K562 (cell line): ENCODE measurements around the gene COL4A2. TPM values are rescaled to one million over a fixed set of nuclear protein-coding genes. Genes with fewer than 3 reads are reported as not detected.

Experiments
- ATAC-seq: fragments of 200-7000 bp; cut with Tn5 transposase; 3 replicates; pipeline ENCODE4 v1.9.1; 2020; ENCODE audit warnings: moderate library complexity
- BruUV-seq: library from RNA; stranded (reverse); fragments of 400-500 nt; replicated peaks from 2 replicates; lab custom pipeline; 2021; lab: Mats Ljungman, UMichigan
- CTCF ChIA-PET: fragments of 300-600 bp; formaldehyde crosslinking; extraction: SDS; loops from one replicate; lab custom pipeline; 2021; ENCODE audit warnings: low intra/inter-chr PET ratio; lab: Yijun Ruan, JAX
- POLR2A ChIA-PET: fragments of 300-600, 350-650 bp; sonication (Branson Sonifier 250); formaldehyde crosslinking; extraction: SDS; loops from one replicate; lab custom pipeline; 2021; ENCODE audit warnings: antibody characterized with exemption, inconsistent platforms; lab: Yijun Ruan, JAX
- DNase-seq, 4 experiments: peaks; one replicate each; pipeline versions ENCODE4 v3.0.0 to v3.0.0-alpha.2; 2011 to 2018; ENCODE audit warnings: low spot score in 3 of 4, mixed read lengths in 3 of 4; ENCODE audit errors: extremely low read depth in 1 of 4
- FAIRE-seq: peaks from 2 replicates; lab custom pipeline; 2011; peaks lifted over from hg19 to GRCh38; lab: Jason Lieb, UNC
- H2AFZ ChIP-seq: 2 replicates; pipeline ENCODE4 v1.6.0; 2011; ENCODE audit warnings: low read depth, low read length, control low read depth, inconsistent platforms
- H3K27ac ChIP-seq: fragments of 200-600 bp; 3 replicates; pipeline ENCODE4 v1.8.0; 2011; ENCODE audit warnings: low read depth, mild to moderate bottlenecking, control low read depth, inconsistent platforms, low read length, moderate library complexity, mixed read lengths; ENCODE audit errors: extremely low read depth
- H3K27me3 ChIP-seq, 2 experiments: fragments of 300-600 bp in 1 of 2; 2 replicates in 1 of 2; 3 replicates in 1 of 2; pipeline versions ENCODE4 v1.6.0 to v1.8.0; 2011; ENCODE audit warnings: inconsistent platforms in 2 of 2, low read length in 2 of 2, mild to moderate bottlenecking in 1 of 2, mixed read lengths in 1 of 2, moderate library complexity in 1 of 2; ENCODE audit not compliant: control insufficient read depth in 2 of 2, insufficient read depth in 2 of 2
- H3K36me3 ChIP-seq: fragments of 300-600 bp; 3 replicates; pipeline ENCODE4 v1.8.0; 2011; ENCODE audit warnings: mild to moderate bottlenecking, low read length, inconsistent platforms; ENCODE audit not compliant: control insufficient read depth, insufficient read depth
- H3K4me1 ChIP-seq, 2 experiments: fragments of 200-600 bp in 1 of 2; replicated peaks in 1 of 2; 2 replicates in 1 of 2; 3 replicates in 1 of 2; pipeline versions ENCODE4 v1.5.1 to v1.8.0; 2011; ENCODE audit warnings: inconsistent platforms in 2 of 2, low read length in 2 of 2, mild to moderate bottlenecking in 1 of 2, mixed read lengths in 1 of 2, moderate library complexity in 1 of 2; ENCODE audit not compliant: control insufficient read depth in 2 of 2, insufficient read depth in 2 of 2
- H3K4me2 ChIP-seq: 2 replicates; pipeline ENCODE4 v1.6.1; 2011; ENCODE audit warnings: low read length, control low read depth, inconsistent platforms, mixed read lengths; ENCODE audit not compliant: insufficient read depth
- H3K4me3 ChIP-seq: fragments of 200-600 bp; sonication (generic), shearing (Covaris generic); 2 replicates; pipeline ENCODE4 v1.5.1; 2016; ENCODE audit warnings: control low read depth, inconsistent platforms
- H3K79me2 ChIP-seq: fragments of 200-600 bp; 3 replicates; pipeline ENCODE4 v1.8.0; 2011; ENCODE audit warnings: low read length, inconsistent platforms; ENCODE audit not compliant: control insufficient read depth, insufficient read depth
- H3K9ac ChIP-seq, 2 experiments: 2 replicates each; pipeline versions ENCODE4 v1.6.0 to v1.6.1; 2011; ENCODE audit warnings: low read depth in 2 of 2, low read length in 2 of 2, control low read depth in 1 of 2, inconsistent platforms in 1 of 2, mild to moderate bottlenecking in 1 of 2, mixed read lengths in 1 of 2; ENCODE audit not compliant: insufficient read depth in 1 of 2
- H3K9me1 ChIP-seq: one replicate; pipeline ENCODE4 v1.6.0; 2011; ENCODE audit warnings: inconsistent platforms, mild to moderate bottlenecking, low read length, moderate library complexity; ENCODE audit not compliant: control insufficient read depth, insufficient read depth
- H3K9me3 ChIP-seq: replicated peaks from 2 replicates; pipeline ENCODE4 v1.5.1; 2011; ENCODE audit warnings: low read depth, low read length, inconsistent platforms; ENCODE audit not compliant: control insufficient read depth, insufficient read depth
- H4K20me1 ChIP-seq: replicated peaks from 2 replicates; pipeline ENCODE4 v1.6.1; 2011; ENCODE audit warnings: low read length, inconsistent platforms, mixed read lengths; ENCODE audit not compliant: control insufficient read depth, insufficient read depth
- RBFOX2 ChIP-seq: fragments of 200-400 bp; formaldehyde crosslinking; IDR thresholded peaks from 2 replicates; pipeline ENCODE4 v1.6.1; 2017; ENCODE audit warnings: low read depth, mild to moderate bottlenecking, low read length, moderate library complexity
- SMAD3 ChIP-seq: fragments of 450-650 bp; formaldehyde crosslinking; conservative IDR thresholded peaks from 2 replicates; pipeline ENCODE4 v1.4.0; 2020; ENCODE audit warnings: mild to moderate bottlenecking
- SPI1 ChIP-seq: IDR thresholded peaks from 2 replicates; pipeline ENCODE4 v1.6.1; 2011; ENCODE audit warnings: low read depth, low read length, control low read depth, borderline replicate concordance
- ZNF398 ChIP-seq: fragments of 250-450 bp; sonication (Bioruptor Pico); IDR thresholded peaks from 2 replicates; pipeline ENCODE4 v1.8.0; 2021; ENCODE audit warnings: moderate library complexity, mild to moderate bottlenecking, inconsistent platforms
- WGBS: fragments of 100-300 bp; shearing (Covaris generic); methylation state at CpG from one replicate; pipeline ENCODE4 v1.1.6; 2016; ENCODE audit warnings: low coverage, mixed read lengths; ENCODE audit not compliant: insufficient coverage; ENCODE audit errors: missing lambda C conversion rate; 5-methylcytosine and 5-hydroxymethylcytosine counted together
- in situ Hi-C: fragments of 300-500 bp; cut with MboI; formaldehyde crosslinking; loops from 4 replicates; pipeline ENCODE4 v1.15.0; 2018; ENCODE audit warnings: inconsistent platforms, mixed read lengths
- intact Hi-C: fragments of 100-400 bp; cut with micrococcal nuclease; formaldehyde crosslinking; loops from 2 replicates; pipeline ENCODE4 v1.14.2; 2022
- polyA plus RNA-seq, 8 experiments: library from polyadenylated mRNA; depleted of rRNA in 4 of 8; stranded (reverse) in 5 of 8; unstranded in 3 of 8; fragments of >200 nt; fragmentation: Nextera tagmentation in 2 of 8; fragmentation: Illumina TruSeq in 1 of 8; extraction: Ambion mirVana in 2 of 8; extraction: Trizol in 1 of 8; gene quantifications; 2 replicates each; pipeline versions ENCODE4 v1.2.1 to v1.2.3, GENCODE V29; 2011 to 2014; ENCODE audit warnings: inconsistent platforms in 1 of 8, missing spikeins in 1 of 8
- total RNA-seq, 7 experiments: library from RNA; depleted of rRNA in 6 of 7; stranded (reverse); fragments of >200 nt in 6 of 7; fragmentation: Illumina TruSeq in 2 of 7; extraction: Trizol in 2 of 7; gene quantifications; 2 replicates each; pipeline versions ENCODE4 v1.2.1 to v1.2.3, GENCODE V29; 2011 to 2021; ENCODE audit warnings: low replicate concordance in 1 of 7

COL4A2 gene
- total and polyA plus RNA-seq, 9 of the 15 experiments (the other 6 are each of a cell fraction or from before 2014, with no cell fraction given): 0.13 to 15.2 (median 8.1) TPM

- no peak for TF ChIP-seq ZNF398 (CRISPR knock-in tag)
These were observed 211.1 kb downstream of the COL4A2 start (continued) for GRCh38 chr13:110518226-110518525.

GRCh38 chr13:110518571-110518970 lies 211.5 kb downstream of the COL4A2 start:
- peak; percentile 73 for ATAC-seq
- in situ Hi-C loops: no loop called here

More at GRCh38 chr13:110518571-110518970, 211.5 kb downstream of the COL4A2 start:
- Histone ChIP-seq H3K4me1 (peaks cover 0 to 25% of the 10 kb centered on the region in 2 experiments; a peak in 4 of 5 replicates), H3K9me1 (no peaks in the 10 kb centered on the region), H4K20me1 (no peaks in the 10 kb centered on the region), H3K36me3 (no peaks in the 10 kb centered on the region), H3K79me2 (no peaks in the 10 kb centered on the region), H3K9ac (no peak overlapping the region), H3K9me3 (no peaks in the 10 kb centered on the region), H3K27me3 (no peaks in the 10 kb centered on the region), H2AFZ (no peak overlapping the region), H3K4me3 (no peak overlapping the region), H3K27ac (no peak overlapping the region), H3K4me2 (no peak overlapping the region)
- no TSS peak for BruUV-seq
- CTCF ChIA-PET: no interaction called here
- POLR2A ChIA-PET: interaction anchor here (0.7 kb wide), 1 partner anchor 11 kb away, joined by 4 read pairs; no protein-coding TSS in a partner anchor
- DNase-seq: peak in 2 of 4 experiments; percentile 40 to 42
- no peak for TF ChIP-seq SMAD3
- TF ChIP-seq RBFOX2: no peak
- peak; percentile 59; the same call in 1 of the 2 replicates for TF ChIP-seq SPI1
- FAIRE-seq: no peak
- WGBS: 34% methylated on average over 6 of the region's 11 CpGs
- intact Hi-C loops: no loop called here
